CD4-positive, alpha-beta T cell treated with Interleukin-10 for 1 hour (primary cell): ENCODE results near the gene AMIGO3.
"Not testable (repeated sequence)": the region's sequence is repeated elsewhere in the genome, so short reads cannot be mapped to it uniquely, and the experiment has no call there.

Experiments used
- DNase-seq: peaks from one replicate; pipeline ENCODE4 v3.0.0-alpha.2; 2020

The AMIGO3 gene

DNA sequence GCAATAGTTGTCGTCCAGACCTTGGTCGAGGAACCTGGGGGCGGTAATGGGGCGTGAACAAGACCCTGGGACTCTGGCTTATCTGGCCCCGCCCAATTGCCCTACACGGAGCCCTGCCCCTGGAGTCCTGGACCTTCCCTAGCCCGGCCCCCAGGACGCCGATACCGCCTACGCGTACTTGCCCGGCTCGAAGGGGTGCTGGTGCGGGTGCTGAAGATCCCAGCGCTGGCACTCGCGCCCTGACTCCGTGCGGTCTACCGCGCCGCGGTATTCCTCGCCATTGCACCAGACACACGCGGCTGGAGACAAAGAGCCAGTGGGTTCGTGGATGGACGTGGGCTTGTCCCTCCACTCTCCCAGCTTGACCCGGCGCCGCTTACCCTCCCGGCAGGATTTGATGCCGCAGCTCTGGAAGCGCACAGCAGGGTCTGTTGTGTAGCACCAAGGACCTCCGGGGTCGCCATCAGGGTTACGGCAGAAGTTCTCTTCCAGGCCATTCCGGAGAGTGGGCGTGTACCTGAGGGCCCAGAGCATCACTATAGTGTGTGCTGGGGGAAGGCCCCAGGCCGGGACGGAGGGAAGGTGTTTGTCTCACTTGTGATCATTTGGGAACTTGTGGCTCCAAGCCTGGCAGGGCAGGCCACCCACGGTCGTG lies 32.6 kb downstream of the AMIGO3 start:
- peak; percentile 49 for DNase-seq

- peak; percentile 43 for DNase-seq
These were observed 33.1 kb downstream of the AMIGO3 start for GRCh38 chr3:49686346-49686745.

- not testable (repeated sequence) for DNase-seq
These were observed 33.6 kb downstream of the AMIGO3 start for GRCh38 chr3:49685846-49686245.

DNA sequence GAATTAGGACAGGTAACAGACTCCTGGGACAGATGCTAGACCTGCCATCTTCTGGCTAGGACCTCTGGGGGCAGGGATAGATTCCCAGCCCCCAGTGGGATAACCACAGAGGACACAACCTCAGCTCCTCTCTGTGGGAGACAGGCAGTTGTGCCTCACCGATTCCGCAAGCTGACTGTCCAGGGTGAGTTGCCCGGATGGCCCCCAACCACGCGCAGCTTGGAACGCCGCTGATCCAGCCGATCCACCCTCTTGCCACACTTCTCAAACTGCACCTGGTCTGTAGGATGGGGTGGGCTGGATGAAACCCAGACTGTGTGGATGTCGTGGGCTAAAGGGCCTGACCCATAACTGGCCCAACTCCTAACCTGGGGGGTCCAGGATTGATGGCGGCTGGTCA lies 34.4 kb downstream of the AMIGO3 start:
- DNase-seq: not testable (repeated sequence)

GRCh38 chr3:49684453-49684852 lies 35.0 kb downstream of the AMIGO3 start:
- not testable (repeated sequence) for DNase-seq

- no peak for DNase-seq
These were observed 36.3 kb downstream of the AMIGO3 start for GRCh38 chr3:49683162-49683561.

DNA sequence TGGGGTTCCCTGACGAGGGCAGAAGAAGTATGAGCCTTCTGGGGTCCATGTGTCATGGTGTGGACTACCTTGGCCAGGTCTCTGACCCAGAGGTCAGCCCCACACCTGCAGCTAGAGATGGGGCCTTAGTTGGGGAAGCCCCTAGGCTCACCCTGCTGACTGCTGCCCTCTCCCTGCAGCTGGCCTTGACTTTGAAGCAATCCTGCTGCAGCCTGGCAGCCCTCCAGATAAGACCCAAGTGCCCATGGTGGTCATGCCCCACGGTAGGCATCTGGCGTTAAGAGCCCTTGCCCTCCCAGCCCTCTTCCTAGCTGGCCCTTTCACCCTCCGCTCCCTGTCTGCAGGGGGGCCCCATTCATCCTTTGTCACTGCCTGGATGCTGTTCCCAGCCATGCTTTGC lies 37.9 kb downstream of the AMIGO3 start:
- no peak for DNase-seq

DNA sequence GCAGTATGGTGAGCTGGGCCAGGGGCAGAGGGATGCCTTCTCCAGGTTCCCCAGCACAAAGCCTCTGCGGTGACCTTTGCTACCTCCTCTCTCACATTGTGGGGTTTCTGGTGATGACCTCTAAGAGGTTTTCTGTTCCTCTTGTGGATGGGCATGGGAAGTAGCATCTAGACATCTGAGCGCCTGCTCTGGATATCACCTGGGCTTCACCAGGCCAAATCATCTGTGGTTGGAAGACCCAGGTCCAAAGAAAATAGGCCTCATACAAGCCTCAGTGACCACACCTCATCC lies 38.3 kb downstream of the AMIGO3 start:
- no peak for DNase-seq

- DNase-seq: no peak
These were observed 38.8 kb downstream of the AMIGO3 start for GRCh38 chr3:49680493-49681231.

- no peak for DNase-seq
These were observed 43.6 kb downstream of the AMIGO3 start for GRCh38 chr3:49675912-49676311.

- DNase-seq: no peak
These were observed 44.9 kb downstream of the AMIGO3 start for GRCh38 chr3:49674497-49674983.

DNA sequence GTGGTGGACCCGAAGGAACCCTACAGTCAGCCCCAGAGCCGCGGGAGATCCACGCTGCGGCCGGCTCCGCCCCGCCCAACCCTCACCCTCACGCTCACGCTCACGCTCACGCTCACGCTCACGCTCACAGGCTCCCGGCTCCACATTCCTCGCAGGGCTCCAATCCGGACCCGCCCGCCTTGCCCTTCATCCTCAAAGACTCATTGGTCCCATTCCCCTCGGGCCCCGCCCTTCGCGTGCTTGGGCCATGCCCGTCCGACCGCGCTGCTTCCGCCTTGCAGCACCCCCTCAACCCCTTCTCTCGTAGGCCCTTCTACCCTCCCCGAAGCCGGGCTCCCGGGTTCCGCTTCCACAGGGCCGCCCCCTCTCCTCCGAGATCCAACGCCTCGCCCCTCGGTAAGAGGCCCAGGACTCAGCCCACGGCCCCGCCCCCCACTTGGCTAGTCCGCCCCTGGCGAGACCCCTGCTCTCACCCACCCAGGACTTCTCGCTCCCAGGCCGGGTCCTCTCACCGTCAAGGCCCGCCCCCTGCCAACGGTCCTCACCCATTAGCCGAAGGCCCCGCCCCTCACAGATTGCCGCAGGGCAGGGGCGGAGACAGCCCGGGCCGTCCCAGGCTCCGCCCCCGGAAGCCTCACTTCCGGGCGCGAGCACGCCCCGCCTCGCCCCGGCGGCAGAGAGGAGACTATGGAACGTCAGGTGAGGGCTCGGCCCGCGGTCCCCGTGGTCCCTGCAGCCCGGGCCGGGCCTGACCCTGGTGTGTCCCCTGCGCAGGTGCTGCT lies 45.6 kb downstream of the AMIGO3 start, which contains the start of gene APEH:
Gene APEH (plus strand): TSS at position 637 of the 782 bp plus-strand sequence. CDS start 51 bp downstream, at position 688.
- DNase-seq: peak; percentile 97

DNA sequence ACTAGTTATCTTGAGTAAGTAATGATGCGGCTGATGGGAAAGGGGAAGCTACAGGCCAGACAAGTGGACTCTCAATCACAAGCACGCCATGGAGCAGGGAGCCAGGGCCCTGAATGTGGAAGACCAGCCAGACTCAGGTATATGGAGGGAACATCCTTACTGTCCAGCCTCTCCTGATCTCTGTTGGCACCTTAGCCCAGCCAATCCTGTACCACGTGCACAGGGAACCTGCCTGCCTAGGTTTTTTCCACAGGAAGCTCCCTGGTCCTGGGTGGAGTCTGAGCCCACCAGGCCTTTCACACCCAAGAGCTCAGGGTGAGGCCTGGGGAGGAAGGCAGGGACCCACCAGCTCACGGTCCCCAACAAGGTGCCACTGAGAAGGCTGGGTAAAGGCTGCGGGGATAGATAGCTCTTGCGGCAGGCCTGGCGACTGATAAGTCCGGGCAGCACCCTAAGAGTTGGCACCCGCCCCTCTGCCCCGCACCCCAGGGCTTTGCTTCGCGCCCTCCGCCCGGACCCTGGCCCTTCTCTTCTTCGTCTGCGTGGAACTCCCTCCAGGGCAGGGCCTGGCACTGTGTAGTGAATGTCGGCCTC lies 46.3 kb downstream of the AMIGO3 start:
- DNase-seq: no peak

GRCh38 chr3:49671291-49672288 lies 47.9 kb downstream of the AMIGO3 start:
- DNase-seq: peak; percentile 79

DNA sequence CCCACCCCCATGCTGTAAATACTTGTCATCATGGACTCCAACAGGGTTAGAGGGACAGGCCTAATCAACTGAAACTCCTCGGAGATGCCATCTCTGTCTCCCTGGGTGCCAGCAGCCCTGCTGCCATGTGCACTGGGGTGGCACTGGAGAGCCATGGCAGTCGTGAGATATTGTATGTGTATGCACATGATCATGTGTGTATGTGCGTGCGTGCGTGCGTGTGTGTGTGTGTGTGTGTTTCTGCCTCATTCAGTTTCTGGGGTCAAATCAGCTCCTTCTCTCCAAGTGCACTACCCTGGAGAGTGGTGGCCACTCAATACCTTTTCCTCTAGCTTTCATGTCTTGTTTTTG lies 48.6 kb downstream of the AMIGO3 start:
- DNase-seq: no peak

DNA sequence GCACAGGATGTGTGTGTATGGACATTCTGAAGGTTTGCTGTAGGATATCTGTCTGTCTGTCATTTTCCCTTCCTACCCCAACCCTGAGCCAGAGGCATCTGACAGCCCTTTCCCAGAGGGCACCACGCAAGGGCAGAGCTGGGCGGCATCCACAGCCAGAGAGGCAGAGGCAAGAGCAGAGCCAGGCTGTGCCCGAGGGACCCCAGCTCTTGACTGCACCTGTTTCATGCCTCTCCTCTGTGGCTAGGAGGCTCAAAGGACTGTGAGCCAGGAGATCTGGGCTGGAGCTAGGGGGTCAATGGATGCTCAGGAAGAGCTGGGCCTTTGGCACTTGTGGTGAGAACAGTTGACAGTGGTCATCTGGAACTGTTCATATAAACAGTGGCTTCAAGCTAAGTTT lies 50.1 kb downstream of the AMIGO3 start:
- DNase-seq: no peak

DNA sequence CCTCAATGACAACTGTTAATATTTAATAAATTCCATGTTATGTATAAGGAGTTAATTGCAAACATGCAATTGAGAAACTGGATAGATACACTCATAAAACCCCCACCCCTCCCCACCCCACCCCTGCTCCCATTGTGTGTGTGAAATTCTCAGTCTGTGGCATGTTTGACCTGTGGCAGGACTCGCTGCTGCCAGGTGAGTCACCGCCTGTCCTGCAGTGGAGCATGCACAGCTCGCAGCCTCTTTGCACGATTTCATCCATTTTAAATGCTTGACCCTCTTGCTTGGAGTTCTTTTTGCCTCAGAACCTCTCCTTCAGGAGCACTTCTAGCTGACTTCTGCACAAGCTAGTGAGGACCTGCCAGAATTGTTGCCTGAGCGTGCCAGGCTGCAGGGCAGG lies 50.6 kb downstream of the AMIGO3 start:
- DNase-seq: no peak

DNA sequence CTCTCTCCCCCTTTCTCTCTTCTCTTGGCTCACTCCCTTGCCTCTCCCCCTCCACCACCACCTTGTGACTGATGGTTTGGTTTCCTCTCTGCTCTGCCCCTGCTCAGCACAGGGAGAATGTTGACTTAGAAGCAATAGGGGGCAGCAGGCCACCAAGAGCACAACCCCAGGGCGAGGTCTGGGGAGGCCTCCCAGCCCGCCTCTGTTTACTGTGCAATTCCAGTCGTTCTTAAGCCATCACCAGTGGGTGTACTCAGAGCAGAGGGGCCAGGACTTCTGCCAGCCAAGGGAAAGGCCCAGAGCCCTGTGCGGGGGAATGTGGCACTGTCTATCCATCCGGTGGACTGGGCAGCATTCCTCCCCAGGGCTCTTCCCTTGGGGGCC lies 51.1 kb downstream of the AMIGO3 start:
- no peak for DNase-seq

GRCh38 chr3:49667701-49668413 lies 51.6 kb downstream of the AMIGO3 start:
- DNase-seq: no peak
